HG02981 (cell line): ENCODE measurements around the gene SESN1.

Experiments
- ATAC-seq: cut with Tn5 transposase; IDR thresholded peaks from one replicate; pipeline ENCODE4 v1.9.1; 2021; ENCODE audit warnings: mild to moderate bottlenecking, moderate library complexity; ENCODE audit not compliant: unreplicated experiment

SESN1 gene

GRCh38 chr6:108966855-108967755 lies 127.5 kb downstream of the SESN1 start:
- no peak for ATAC-seq

- ATAC-seq = no peak
Observed at GRCh38 chr6:108966251-108966650, 128.4 kb downstream of the SESN1 start.

- no peak for ATAC-seq
Observed at GRCh38 chr6:108961985-108962384, 132.7 kb downstream of the SESN1 start.

- no peak for ATAC-seq
Observed at GRCh38 chr6:108961077-108961476, 133.6 kb downstream of the SESN1 start.

GRCh38 chr6:108960601-108961000 lies 134.0 kb downstream of the SESN1 start:
- ATAC-seq = no peak

- no peak for ATAC-seq
Observed at GRCh38 chr6:108959972-108960582, 134.6 kb downstream of the SESN1 start.

GRCh38 chr6:108958900-108959770 lies 135.5 kb downstream of the SESN1 start:
- ATAC-seq = no peak

- ATAC-seq = no peak
Observed at GRCh38 chr6:108957221-108957620, 137.4 kb downstream of the SESN1 start.

GRCh38 chr6:108955329-108955949 lies 139.2 kb downstream of the SESN1 start:
- ATAC-seq = no peak

GRCh38 chr6:108953681-108954080 lies 141.0 kb downstream of the SESN1 start:
- ATAC-seq = no peak

- no peak for ATAC-seq
Observed at GRCh38 chr6:108952776-108953486, 141.7 kb downstream of the SESN1 start.

- ATAC-seq = no peak
Observed at GRCh38 chr6:108951351-108951953, 143.2 kb downstream of the SESN1 start.

- no peak for ATAC-seq
Observed at GRCh38 chr6:108948181-108948661, 146.4 kb downstream of the SESN1 start.

GRCh38 chr6:108947114-108947854 lies 147.4 kb downstream of the SESN1 start:
- no peak for ATAC-seq

- no peak for ATAC-seq
Observed at GRCh38 chr6:108946695-108947094, 148.0 kb downstream of the SESN1 start.

GRCh38 chr6:108945681-108946159 lies 148.9 kb downstream of the SESN1 start:
- no peak for ATAC-seq

- ATAC-seq = no peak
Observed at GRCh38 chr6:108944707-108945680, 149.7 kb downstream of the SESN1 start.

GRCh38 chr6:108944071-108944470 lies 150.6 kb downstream of the SESN1 start:
- no peak for ATAC-seq
